ENCODE measurements around the gene CAMK2D. TPM values are rescaled to one million over a fixed set of nuclear protein-coding genes. Genes with fewer than 3 reads are reported as not detected.

Gene CAMK2D
- total and polyA plus RNA-seq, 8 donors = 4.0 to 23.1 (median 9.8) TPM

GRCh38 chr4:113727802-113728201, 33.7 kb downstream of the CAMK2D start:
- Histone ChIP-seq H3K4me1 (peaks cover 0 to 4% (median 0%) of the 10 kb centered on the region in 3 donors), H3K27ac (no peak overlapping the region), H3K9me3 (no peaks in the 10 kb centered on the region), H3K4me3 (no peak overlapping the region), H3K36me3 (no peaks in the 10 kb centered on the region), H3K27me3 (no peaks in the 10 kb centered on the region)
- no peak for TF ChIP-seq CTCF (IDR thresholded peaks at IDR 0.05)
- FAIRE-seq (no peak), ATAC-seq (no peak), DNase-seq (no peak)
- 82 to 90% methylated on average over 1 of the region's 1 CpG for WGBS, 2 donors
- intact Hi-C loops (cut with DNase I) = no loop called here

GRCh38 chr4:113725963-113726362, 35.6 kb downstream of the CAMK2D start:
- no peak for TF ChIP-seq CTCF (IDR thresholded peaks at IDR 0.05)
- Histone ChIP-seq H3K27me3 (no peaks in the 10 kb centered on the region), H3K36me3 (no peaks in the 10 kb centered on the region), H3K27ac (no peak overlapping the region), H3K9me3 (no peaks in the 10 kb centered on the region), H3K4me3 (no peak overlapping the region), H3K4me1 (peaks cover 0 to 4% (median 0%) of the 10 kb centered on the region in 3 donors)
- whole genome bisulfite sequencing, 2 donors = 90 to 96% methylated on average over 1 of the region's 1 CpG
- FAIRE-seq = no peak
- no peak for DNase-seq
- ATAC-seq = no peak
- intact Hi-C loops (cut with DNase I) = no loop called here

- Histone ChIP-seq H3K4me1 (no peaks in the 10 kb centered on the region), H3K27me3 (no peaks in the 10 kb centered on the region), H3K4me3 (no peak overlapping the region), H3K36me3 (no peaks in the 10 kb centered on the region), H3K27ac (no peak overlapping the region), H3K9me3 (no peaks in the 10 kb centered on the region)
- no peak for FAIRE-seq
- no peak for DNase-seq
- ATAC-seq = no peak
- intact Hi-C loops (cut with DNase I) = no loop called here
- WGBS, 2 donors = 83 to 96% methylated on average over 1 of the region's 1 CpG
- no peak for TF ChIP-seq CTCF (IDR thresholded peaks at IDR 0.05)
Observed at GRCh38 chr4:113718252-113718651, 43.3 kb downstream of the CAMK2D start.

GRCh38 chr4:113711883-113712662, 49.5 kb downstream of the CAMK2D start:
- Histone ChIP-seq H3K4me1 (no peaks in the 10 kb centered on the region), H3K4me3 (no peak overlapping the region), H3K27me3 (no peaks in the 10 kb centered on the region), H3K36me3 (no peaks in the 10 kb centered on the region), H3K9me3 (no peaks in the 10 kb centered on the region), H3K27ac (no peak overlapping the region)
- 68 to 74% methylated on average over 1 of the region's 1 CpG for whole genome bisulfite sequencing, 2 donors
- ATAC-seq (peak in 1 of 4 donors; percentile 17), FAIRE-seq (no peak), DNase-seq (no peak)
- no peak for TF ChIP-seq CTCF (IDR thresholded peaks at IDR 0.05)
- intact Hi-C loops (cut with DNase I) = no loop called here

- peak in 2 of 4 donors; percentile 42 to 44 for ATAC-seq
Observed at GRCh38 chr4:113708250-113708649, 53.3 kb downstream of the CAMK2D start.

More at GRCh38 chr4:113708250-113708649, 53.3 kb downstream of the CAMK2D start:
- no peaks in the 10 kb centered on the region for H3K4me1 ChIP-seq
- H3K4me3 ChIP-seq = no peak overlapping the region
- TF ChIP-seq CTCF (IDR thresholded peaks at IDR 0.05) = no peak
- 2 to 4% methylated on average over 1 of the region's 1 CpG for WGBS, 2 donors
- H3K9me3 ChIP-seq = no peaks in the 10 kb centered on the region
- H3K27ac ChIP-seq = no peak overlapping the region
- no peak for DNase-seq
- no peaks in the 10 kb centered on the region for H3K36me3 ChIP-seq
- FAIRE-seq = no peak
- intact Hi-C loops (cut with DNase I) = no loop called here
- no peaks in the 10 kb centered on the region for H3K27me3 ChIP-seq
